CD14-positive monocyte (primary cell): Measurements from ENCODE around the gene NFYC. TPM values are rescaled to one million over a fixed set of nuclear protein-coding genes. Genes with fewer than 3 reads are reported as not detected.
A peak's percentile ranks its signal among the peaks of the same experiment; 100 is the strongest.

Experiments
- DNase-seq, 3 donors: peaks; one replicate each; pipeline ENCODE4 v3.0.0-alpha.2; 2011 to 2022
- H2AFZ ChIP-seq: 2 replicates; pipeline ENCODE4 v1.6.0; 2012; ENCODE audit warnings: mild to moderate bottlenecking, low read depth, low read length, inconsistent platforms; ENCODE audit not compliant: insufficient read depth, poor library complexity, severe bottlenecking
- H3K27ac ChIP-seq, 2 donors: 1 replicate in 1 of 2; 2 replicates in 1 of 2; pipeline ENCODE4 v1.5.1; 2012 to 2013; ENCODE audit warnings: low read length in 2 of 2, control low read depth in 1 of 2, inconsistent platforms in 1 of 2, low read depth in 1 of 2, mild to moderate bottlenecking in 1 of 2
- H3K27me3 ChIP-seq, 2 donors: one replicate each; pipeline versions ENCODE4 v1.6.0 to v1.6.1; 2011 to 2013; ENCODE audit warnings: low read length in 2 of 2; ENCODE audit not compliant: control insufficient read depth in 2 of 2, insufficient read depth in 2 of 2
- H3K36me3 ChIP-seq, 2 donors: replicated peaks in 1 of 2; 1 replicate in 1 of 2; 2 replicates in 1 of 2; pipeline versions ENCODE4 v1.5.1 to v1.6.1; 2012 to 2013; ENCODE audit warnings: low read length in 2 of 2, control low read depth in 1 of 2, inconsistent platforms in 1 of 2, mild to moderate bottlenecking in 1 of 2; ENCODE audit not compliant: insufficient read depth in 2 of 2, control insufficient read depth in 1 of 2
- H3K4me1 ChIP-seq, 2 donors: 1 replicate in 1 of 2; 2 replicates in 1 of 2; pipeline versions ENCODE4 v1.5.1 to v1.6.1; 2012 to 2013; ENCODE audit warnings: low read length in 2 of 2, control low read depth in 1 of 2, inconsistent platforms in 1 of 2, mild to moderate bottlenecking in 1 of 2, moderate library complexity in 1 of 2; ENCODE audit not compliant: insufficient read depth in 2 of 2, control insufficient read depth in 1 of 2
- H3K4me2 ChIP-seq: replicated peaks from 2 replicates; pipeline ENCODE3; 2012; ENCODE audit warnings: low read length, moderate library complexity, mild to moderate bottlenecking; ENCODE audit not compliant: poor library complexity, severe bottlenecking; ENCODE audit errors: extremely low read depth
- H3K4me3 ChIP-seq, 3 experiments: fragments of 200-600 bp in 1 of 3; sonication (generic) in 1 of 3; replicated peaks in 1 of 3; 1 replicate in 2 of 3; 2 replicates in 1 of 3; pipeline ENCODE4 v1.5.1; 2011 to 2013; ENCODE audit warnings: low read length in 3 of 3, mild to moderate bottlenecking in 3 of 3, control low read depth in 2 of 3, low read depth in 2 of 3, inconsistent platforms in 1 of 3, moderate library complexity in 1 of 3
- H3K79me2 ChIP-seq: 2 replicates; pipeline ENCODE4 v1.6.0; 2012; ENCODE audit warnings: mild to moderate bottlenecking, control low read depth, inconsistent platforms, low read length, moderate library complexity; ENCODE audit not compliant: insufficient read depth
- H3K9ac ChIP-seq: 2 replicates; pipeline ENCODE4 v1.6.0; 2017; ENCODE audit warnings: low read length, mild to moderate bottlenecking; ENCODE audit not compliant: insufficient read depth, poor library complexity, severe bottlenecking
- H3K9me3 ChIP-seq, 2 donors: replicated peaks in 1 of 2; 1 replicate in 1 of 2; 2 replicates in 1 of 2; pipeline versions ENCODE4 v1.5.1 to v1.6.1; 2012 to 2013; ENCODE audit warnings: low read length in 2 of 2, control low read depth in 1 of 2; ENCODE audit not compliant: control insufficient read depth in 1 of 2, insufficient read depth in 1 of 2
- H4K20me1 ChIP-seq: 2 replicates; pipeline ENCODE4 v1.6.0; 2012; ENCODE audit warnings: mild to moderate bottlenecking, low read length, control low read depth, moderate library complexity; ENCODE audit not compliant: insufficient read depth
- H3K27ac Mint-ChIP-seq, 7 donors: one replicate each; pipeline ENCODE4 v1.8.0; 2020; ENCODE audit warnings: mild to moderate bottlenecking in 7 of 7, mixed read lengths in 7 of 7, moderate library complexity in 6 of 7, inconsistent platforms in 2 of 7
- H3K27me3 Mint-ChIP-seq, 3 donors: one replicate each; pipeline ENCODE4 v1.8.0; 2021 to 2022; ENCODE audit warnings: low read depth in 3 of 3, mild to moderate bottlenecking in 3 of 3, mixed read lengths in 3 of 3, moderate library complexity in 3 of 3, inconsistent platforms in 1 of 3
- H3K36me3 Mint-ChIP-seq, 2 donors: one replicate each; pipeline ENCODE4 v1.8.0; 2020; ENCODE audit warnings: mixed read lengths in 2 of 2, inconsistent platforms in 1 of 2, mild to moderate bottlenecking in 1 of 2
- H3K4me1 Mint-ChIP-seq: one replicate; pipeline ENCODE4 v1.8.0; 2020; ENCODE audit warnings: mild to moderate bottlenecking, mixed read lengths
- H3K4me3 Mint-ChIP-seq, 2 donors: one replicate each; pipeline ENCODE4 v1.8.0; 2020; ENCODE audit warnings: mild to moderate bottlenecking in 2 of 2, mixed read lengths in 2 of 2, moderate library complexity in 1 of 2
- H3K9me3 Mint-ChIP-seq, 7 donors: one replicate each; pipeline ENCODE4 v1.8.0; 2020 to 2022; ENCODE audit warnings: mixed read lengths in 7 of 7, mild to moderate bottlenecking in 6 of 7, moderate library complexity in 6 of 7, inconsistent platforms in 2 of 7
- CTCF ChIP-seq: fragments of 200-600 bp; IDR thresholded peaks from one replicate; pipeline ENCODE4 v1.8.0; 2022; ENCODE audit warnings: antibody characterized with exemption, mild to moderate bottlenecking
- WGBS: methylation state at CpG from one replicate; pipeline ENCODE4 v1.1.5; 2013; ENCODE audit warnings: missing lambda C conversion rate; ENCODE audit not compliant: insufficient coverage; 5-methylcytosine and 5-hydroxymethylcytosine counted together
- intact Hi-C, 2 donors: fragments of 100-400 bp; cut with micrococcal nuclease; formaldehyde crosslinking; loops; one replicate each; pipeline versions ENCODE4 v1.15.0 to v1.15.1; 2023
- polyA plus RNA-seq, 3 donors: library from polyadenylated mRNA; depleted of rRNA in 1 of 3; unstranded in 2 of 3; stranded (reverse) in 1 of 3; fragments of 300-500 nt in 2 of 3; fragments of >200 nt in 1 of 3; fragmentation: Illumina TruSeq in 2 of 3; gene quantifications; 1 replicate in 2 of 3; 2 replicates in 1 of 3; pipeline ENCODE4 v1.2.3, GENCODE V29; 2012 to 2021

Gene NFYC
- polyA plus RNA-seq, 3 donors: 61.2 to 142 (median 68.2) TPM

GRCh38 chr1:40665335-40666171, 26.0 kb upstream of the NFYC start, which contains the start of gene RIMS3:
Gene RIMS3 (minus strand): TSS chr1:40665682. CDS start chr1:40641925, 23,757 bp downstream.
- peaks cover 6 to 12% (median 11%) of the 10 kb centered on the region in 3 donors for H3K27me3 Mint-ChIP-seq
- TF ChIP-seq CTCF: peak; percentile 16
- intact Hi-C loops: loop anchor here in 1 of 2 donors (5.0 kb wide), 1 partner anchor 53 kb away; no protein-coding TSS in a partner anchor
- peak within 1 kb of the TSS in 1 of 2 donors; percentile 49 for H3K27ac ChIP-seq
- peaks cover 0 to 10% of the 10 kb centered on the region in 2 donors for H3K27me3 ChIP-seq
- DNase-seq: peak; percentile 58 to 70 (median 60)
- peak within 1 kb of the TSS; percentile 90 to 92 for H3K4me3 Mint-ChIP-seq
- H3K9me3 Mint-ChIP-seq: peaks cover 0 to 2% (median 0%) of the 10 kb centered on the region in 7 donors
- no peaks in the 10 kb centered on the region for H3K9me3 ChIP-seq
- peaks cover 16% of the 10 kb centered on the region for H3K4me1 Mint-ChIP-seq
- no peaks in the 10 kb centered on the region for H4K20me1 ChIP-seq
- H3K36me3 Mint-ChIP-seq: no peaks in the 10 kb centered on the region
- peak within 1 kb of the TSS; percentile 66 for H3K9ac ChIP-seq
- H3K27ac Mint-ChIP-seq: peak within 1 kb of the TSS in 5 of 7 donors; percentile 20 to 91 (median 81)
- under 1% methylated on average over 47 of the region's 59 CpGs for WGBS
- peak within 1 kb of the TSS; percentile 90 for H2AFZ ChIP-seq
- H3K4me1 ChIP-seq: peaks cover 14 to 24% of the 10 kb centered on the region in 2 donors
- H3K36me3 ChIP-seq: no peaks in the 10 kb centered on the region
- H3K4me2 ChIP-seq: peak within 1 kb of the TSS; percentile 93
- peak within 1 kb of the TSS; percentile 52 to 81 (median 53) for H3K4me3 ChIP-seq
- H3K79me2 ChIP-seq: no peaks in the 10 kb centered on the region

GRCh38 chr1:40668769-40669525, 22.6 kb upstream of the NFYC start:
- H3K9me3 Mint-ChIP-seq: peaks cover 0 to 6% (median 2%) of the 10 kb centered on the region in 7 donors
- TF ChIP-seq CTCF: peak; percentile 97
- no peak overlapping the region for H3K27ac Mint-ChIP-seq

More at GRCh38 chr1:40668769-40669525, 22.6 kb upstream of the NFYC start:
- Histone ChIP-seq H4K20me1 (no peaks in the 10 kb centered on the region), H3K79me2 (no peaks in the 10 kb centered on the region), H3K9me3 (no peaks in the 10 kb centered on the region), H3K27ac (no peak overlapping the region), H3K4me3 (peak overlapping the region in 1 of 3 experiments; percentile 51), H3K27me3 (peaks cover 0 to 10% of the 10 kb centered on the region in 2 donors), H3K4me2 (peak overlapping the region; percentile 67), H3K4me1 (peaks cover 14 to 24% of the 10 kb centered on the region in 2 donors), H3K9ac (no peak overlapping the region), H3K36me3 (no peaks in the 10 kb centered on the region), H2AFZ (peak overlapping the region; percentile 65)
- H3K36me3 Mint-ChIP-seq: no peaks in the 10 kb centered on the region
- WGBS: 4% methylated on average over 14 of the region's 21 CpGs
- peak overlapping the region; percentile 39 to 46 for H3K4me3 Mint-ChIP-seq
- peaks cover 5 to 15% (median 15%) of the 10 kb centered on the region in 3 donors for H3K27me3 Mint-ChIP-seq
- peak; percentile 63 to 79 (median 79) for DNase-seq
- intact Hi-C loops: loop anchor here in 1 of 2 donors (5.0 kb wide), 1 partner anchor 57 kb away; no protein-coding TSS in a partner anchor
- H3K4me1 Mint-ChIP-seq: peaks cover 16% of the 10 kb centered on the region
